ENCODE measurements around the gene GASK1A. TPM values are rescaled to one million over a fixed set of nuclear protein-coding genes. Genes with fewer than 3 reads are reported as not detected.

The GASK1A gene
- 5.9 TPM for total RNA-seq
- long read RNA-seq, partial matches to known transcripts, result 2 of 5 reads
- long read RNA-seq, other reads (novel, unspliced or antisense), result 0 of 5 reads

- peak; percentile 73 to 78 for ATAC-seq
- DNase-seq, result peak; percentile 68
- peak within 1 kb of the TSS; percentile 14 for H3K27ac ChIP-seq
Measured at GRCh38 chr3:42979044-42979972, at the start of gene GASK1A. TSS of gene GASK1A (plus strand) at chr3:42979311. CDS start at chr3:42979643, 332 bp downstream.

DNA sequence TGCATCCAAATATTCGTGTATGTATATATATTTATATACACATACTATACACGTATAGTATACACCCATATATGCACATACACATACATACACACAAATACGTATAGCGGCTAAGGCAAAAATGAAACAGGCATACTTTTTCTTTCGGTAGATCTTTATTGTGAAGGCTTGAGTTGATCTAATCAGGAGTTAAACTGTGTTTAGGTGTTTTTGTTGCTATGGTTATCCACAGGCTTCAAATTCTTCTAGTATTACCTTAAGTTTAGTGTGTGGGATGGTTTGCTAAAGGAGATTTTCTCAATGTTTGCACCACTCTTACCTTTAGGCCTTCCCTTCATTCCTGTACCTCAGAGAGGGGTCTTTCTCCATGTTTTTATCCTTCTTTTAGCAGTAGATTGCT, 45.0 kb upstream of the GASK1A start:
- no peaks in the 10 kb centered on the region for H3K4me1 ChIP-seq
- no peak for ATAC-seq
- no peak for TF ChIP-seq CTCF (IDR thresholded peaks at IDR 0.05)
- no peak overlapping the region for H3K4me3 ChIP-seq
- H3K9me3 ChIP-seq, result no peaks in the 10 kb centered on the region
- no peaks in the 10 kb centered on the region for H3K27me3 ChIP-seq (ENCODE audit: low read depth)
- no peaks in the 10 kb centered on the region for H3K36me3 ChIP-seq
- DNase-seq, result no peak
- H3K27ac ChIP-seq, result no peak overlapping the region
- intact Hi-C loops (cut with DNase I), result no loop called here

More at GRCh38 chr3:42979044-42979972, at the start of gene GASK1A:
- H3K4me1 ChIP-seq, result peaks cover 7% of the 10 kb centered on the region
- intact Hi-C loops (cut with DNase I), result no loop called here
- no peaks in the 10 kb centered on the region for H3K36me3 ChIP-seq
- H3K9me3 ChIP-seq, result peaks cover 2% of the 10 kb centered on the region
- peak within 1 kb of the TSS; percentile 63 for H3K4me3 ChIP-seq
- no peak for TF ChIP-seq CTCF (IDR thresholded peaks at IDR 0.05)
- H3K27me3 ChIP-seq (ENCODE audit: low read depth), result peaks cover 12% of the 10 kb centered on the region

DNA sequence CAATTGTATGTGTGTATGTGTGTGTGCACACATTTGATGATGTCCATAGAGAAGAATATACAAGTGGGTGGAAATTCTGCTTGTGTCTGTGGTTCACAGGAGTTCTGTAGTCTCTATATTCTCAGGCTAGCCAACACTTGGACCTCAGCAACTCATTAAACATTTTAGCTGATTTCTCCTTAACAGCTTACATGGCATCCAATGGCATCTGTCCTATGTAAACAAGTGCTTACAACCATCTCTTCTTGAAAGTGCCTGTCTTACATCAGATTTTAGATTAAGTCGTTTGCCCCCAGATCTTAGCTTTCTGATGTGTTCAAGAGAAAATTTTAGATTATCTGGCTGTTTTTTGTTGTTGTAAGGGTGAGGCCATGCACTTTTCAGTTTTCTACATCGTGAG, 44.2 kb upstream of the GASK1A start:
- Histone ChIP-seq H3K9me3 (no peaks in the 10 kb centered on the region), H3K4me1 (no peaks in the 10 kb centered on the region), H3K27ac (no peak overlapping the region), H3K36me3 (no peaks in the 10 kb centered on the region), H3K4me3 (no peak overlapping the region), H3K27me3 (ENCODE audit: low read depth) (no peaks in the 10 kb centered on the region)
- no peak for DNase-seq
- TF ChIP-seq CTCF (IDR thresholded peaks at IDR 0.05), result no peak
- intact Hi-C loops (cut with DNase I), result no loop called here
- no peak for ATAC-seq

GRCh38 chr3:42935472-42935871, 43.6 kb upstream of the GASK1A start:
- no peak for DNase-seq
- intact Hi-C loops (cut with DNase I), result no loop called here
- no peaks in the 10 kb centered on the region for H3K27me3 ChIP-seq (ENCODE audit: low read depth)
- ATAC-seq, result no peak
- TF ChIP-seq CTCF (IDR thresholded peaks at IDR 0.05), result no peak
- H3K4me1 ChIP-seq, result no peaks in the 10 kb centered on the region
- no peaks in the 10 kb centered on the region for H3K36me3 ChIP-seq
- no peak overlapping the region for H3K4me3 ChIP-seq
- no peaks in the 10 kb centered on the region for H3K9me3 ChIP-seq
- H3K27ac ChIP-seq, result no peak overlapping the region

DNA sequence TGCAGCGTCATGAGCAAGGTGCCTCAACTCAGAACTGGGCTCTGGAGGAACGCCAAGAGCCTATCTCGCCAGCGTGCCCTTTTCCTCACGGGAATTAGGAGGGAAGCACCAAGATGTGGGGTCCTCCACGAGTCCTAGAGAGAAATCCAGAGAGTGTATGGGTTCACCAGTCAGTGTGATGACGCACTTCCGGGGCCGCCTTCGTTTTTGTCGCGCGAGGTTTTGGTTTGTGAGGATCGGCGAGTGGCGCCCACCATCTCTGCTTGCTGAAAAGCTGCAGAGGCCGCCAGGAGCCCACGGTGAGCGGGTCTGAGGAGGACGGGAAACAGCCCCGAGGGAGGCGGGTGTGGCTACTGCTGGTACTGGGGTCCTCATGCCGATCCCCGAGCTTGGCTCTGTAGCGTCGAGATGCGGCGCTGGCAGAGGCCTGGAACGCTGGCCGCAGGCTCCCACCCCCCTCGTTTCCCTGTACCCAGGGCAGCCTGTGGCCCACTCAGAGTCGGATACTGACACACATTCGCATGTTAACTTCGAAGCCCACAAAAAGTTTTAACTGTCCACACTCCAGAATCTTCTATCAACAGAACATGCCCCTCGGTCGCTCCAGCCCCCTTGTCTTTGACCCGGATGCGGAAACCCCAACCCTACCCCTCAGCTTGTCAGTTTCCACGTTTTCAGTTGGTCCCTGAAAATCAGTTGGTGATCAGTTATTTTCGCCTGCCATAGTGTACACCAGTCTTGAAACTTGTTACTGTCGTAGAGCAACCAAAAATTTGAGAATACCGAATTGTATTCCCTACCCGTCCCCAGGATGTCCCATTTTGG, 42.7 kb upstream of the GASK1A start:
- H3K27me3 ChIP-seq (ENCODE audit: low read depth), result no peaks in the 10 kb centered on the region
- intact Hi-C loops (cut with DNase I), result no loop called here
- DNase-seq (peak; percentile 62), ATAC-seq (peak; percentile 23 to 46)
- H3K4me3 ChIP-seq, result peak overlapping the region; percentile 46
- no peaks in the 10 kb centered on the region for H3K9me3 ChIP-seq
- H3K36me3 ChIP-seq, result no peaks in the 10 kb centered on the region
- no peak overlapping the region for H3K27ac ChIP-seq
- no peak for TF ChIP-seq CTCF (IDR thresholded peaks at IDR 0.05)
- no peaks in the 10 kb centered on the region for H3K4me1 ChIP-seq

Data from lower lobe of right lung (tissue), 2 donors.